ENCODE measurements around the gene HTRA1. TPM values are rescaled to one million over a fixed set of nuclear protein-coding genes. Genes with fewer than 3 reads are reported as not detected.

The HTRA1 gene
- total and polyA plus RNA-seq, 2 donors (not counting 1 experiment from before 2014, with no cell fraction given), result 109 to 216 TPM

- no peaks in the 10 kb centered on the region for H3K79me2 ChIP-seq (ENCODE audit: control insufficient read depth, insufficient read depth, low read length)
- no peak overlapping the region for H3K4me3 ChIP-seq (replicated peaks in 1 of 4; ENCODE audit: control extremely low read depth in 1 of 4, insufficient read depth in 1 of 4, low read depth in 3 of 4, low read length in 4 of 4)
- H3K9ac ChIP-seq (ENCODE audit: insufficient read depth, low read length), result no peak overlapping the region
- DNase-seq (ENCODE audit: low read depth in 2 of 2), result peak in 1 of 2 donors; percentile 26
- H3K4me2 ChIP-seq (ENCODE audit: extremely low read depth, insufficient read depth, low read length), result no peak overlapping the region
- TF ChIP-seq CTCF (conservative IDR thresholded peaks at IDR 0.05 in 1 of 2, IDR thresholded peaks at IDR 0.05 in 1 of 2; ENCODE audit: low read depth in 1 of 2, low read length in 2 of 2) (no peak), EZH2 (IDR thresholded peaks at IDR 0.05; ENCODE audit: low read length, missing control alignments) (no peak)
- H4K20me1 ChIP-seq (ENCODE audit: control insufficient read depth, extremely low read depth, insufficient read depth, low read length), result no peaks in the 10 kb centered on the region
- no peaks in the 10 kb centered on the region for H3K27me3 ChIP-seq (ENCODE audit: control insufficient read depth, insufficient read depth, low read length)
- H3K4me1 ChIP-seq (ENCODE audit: control insufficient read depth, extremely low read depth, insufficient read depth, low read length), result peaks cover 10% of the 10 kb centered on the region
- no peaks in the 10 kb centered on the region for H3K9me3 ChIP-seq (ENCODE audit: control insufficient read depth, insufficient read depth, low read depth, low read length)
- no peak overlapping the region for H3K27ac ChIP-seq (ENCODE audit: insufficient read depth, low read length)
- no peak overlapping the region for H2AFZ ChIP-seq (ENCODE audit: low read length)
- peaks cover 5% of the 10 kb centered on the region for H3K36me3 ChIP-seq (ENCODE audit: control insufficient read depth, insufficient read depth, low read length)
These were observed 46.3 kb downstream of the HTRA1 start for GRCh38 chr10:122507616-122508015.

- H3K4me3 ChIP-seq (replicated peaks in 1 of 4; ENCODE audit: control extremely low read depth in 1 of 4, insufficient read depth in 1 of 4, low read depth in 3 of 4, low read length in 4 of 4), result no peak overlapping the region
- no peaks in the 10 kb centered on the region for H3K9me3 ChIP-seq (ENCODE audit: control insufficient read depth, insufficient read depth, low read depth, low read length)
- no peaks in the 10 kb centered on the region for H3K79me2 ChIP-seq (ENCODE audit: control insufficient read depth, insufficient read depth, low read length)
- no peak overlapping the region for H3K4me2 ChIP-seq (ENCODE audit: extremely low read depth, insufficient read depth, low read length)
- no peak for DNase-seq (ENCODE audit: low read depth in 2 of 2)
- peaks cover 10% of the 10 kb centered on the region for H3K4me1 ChIP-seq (ENCODE audit: control insufficient read depth, extremely low read depth, insufficient read depth, low read length)
- H2AFZ ChIP-seq (ENCODE audit: low read length), result no peak overlapping the region
- TF ChIP-seq EZH2 (IDR thresholded peaks at IDR 0.05; ENCODE audit: low read length, missing control alignments) (no peak), CTCF (conservative IDR thresholded peaks at IDR 0.05 in 1 of 2, IDR thresholded peaks at IDR 0.05 in 1 of 2; ENCODE audit: low read depth in 1 of 2, low read length in 2 of 2) (no peak)
- H3K36me3 ChIP-seq (ENCODE audit: control insufficient read depth, insufficient read depth, low read length), result peaks cover 5% of the 10 kb centered on the region
- no peaks in the 10 kb centered on the region for H3K27me3 ChIP-seq (ENCODE audit: control insufficient read depth, insufficient read depth, low read length)
- H4K20me1 ChIP-seq (ENCODE audit: control insufficient read depth, extremely low read depth, insufficient read depth, low read length), result no peaks in the 10 kb centered on the region
- H3K9ac ChIP-seq (ENCODE audit: insufficient read depth, low read length), result no peak overlapping the region
- no peak overlapping the region for H3K27ac ChIP-seq (ENCODE audit: insufficient read depth, low read length)
These were observed 46.7 kb downstream of the HTRA1 start for GRCh38 chr10:122508021-122508420.

- no peaks in the 10 kb centered on the region for H3K79me2 ChIP-seq (ENCODE audit: control insufficient read depth, insufficient read depth, low read length)
- no peak overlapping the region for H2AFZ ChIP-seq (ENCODE audit: low read length)
- no peak for DNase-seq (ENCODE audit: low read depth in 2 of 2)
- H3K27ac ChIP-seq (ENCODE audit: insufficient read depth, low read length), result no peak overlapping the region
- H3K4me3 ChIP-seq (replicated peaks in 1 of 4; ENCODE audit: control extremely low read depth in 1 of 4, insufficient read depth in 1 of 4, low read depth in 3 of 4, low read length in 4 of 4), result no peak overlapping the region
- H4K20me1 ChIP-seq (ENCODE audit: control insufficient read depth, extremely low read depth, insufficient read depth, low read length), result no peaks in the 10 kb centered on the region
- peaks cover 8% of the 10 kb centered on the region for H3K4me1 ChIP-seq (ENCODE audit: control insufficient read depth, extremely low read depth, insufficient read depth, low read length)
- TF ChIP-seq CTCF (conservative IDR thresholded peaks at IDR 0.05 in 1 of 2, IDR thresholded peaks at IDR 0.05 in 1 of 2; ENCODE audit: low read depth in 1 of 2, low read length in 2 of 2) (no peak), EZH2 (IDR thresholded peaks at IDR 0.05; ENCODE audit: low read length, missing control alignments) (no peak)
- H3K9me3 ChIP-seq (ENCODE audit: control insufficient read depth, insufficient read depth, low read depth, low read length), result no peaks in the 10 kb centered on the region
- no peaks in the 10 kb centered on the region for H3K27me3 ChIP-seq (ENCODE audit: control insufficient read depth, insufficient read depth, low read length)
- H3K9ac ChIP-seq (ENCODE audit: insufficient read depth, low read length), result no peak overlapping the region
- H3K36me3 ChIP-seq (ENCODE audit: control insufficient read depth, insufficient read depth, low read length), result peaks cover 5% of the 10 kb centered on the region
- H3K4me2 ChIP-seq (ENCODE audit: extremely low read depth, insufficient read depth, low read length), result no peak overlapping the region
These were observed 48.0 kb downstream of the HTRA1 start for GRCh38 chr10:122509323-122509722.
